PFSK-1 (cell line): Measurements from ENCODE around the gene LLPH.

Experiments
- POLR2AphosphoS5 ChIP-seq: IDR thresholded peaks from 2 replicates; pipeline ENCODE4 v1.6.1; 2012; ENCODE audit warnings: low read depth, mild to moderate bottlenecking, control low read depth, low read length, moderate library complexity
- SIN3A ChIP-seq: IDR thresholded peaks from 2 replicates; pipeline ENCODE4 v1.6.1; 2012; ENCODE audit warnings: mild to moderate bottlenecking, low read length, moderate library complexity, borderline replicate concordance; ENCODE audit not compliant: insufficient read depth
- TAF1 ChIP-seq: IDR thresholded peaks from 2 replicates; pipeline ENCODE4 v1.6.1; 2012; ENCODE audit warnings: low read length, control low read depth, borderline replicate concordance; ENCODE audit not compliant: insufficient read depth
- TF ChIP-seq, protein P1 (sequence below), 2 experiments: IDR thresholded peaks; 2 replicates each; pipeline versions ENCODE4 v1.6.1 to v1.8.0; 2011 to 2012; ENCODE audit warnings: low read depth in 2 of 2, low read length in 2 of 2, control low read depth in 1 of 2, inconsistent platforms in 1 of 2, mild to moderate bottlenecking in 1 of 2, moderate library complexity in 1 of 2; ENCODE audit not compliant: insufficient read depth in 1 of 2

DNA sequence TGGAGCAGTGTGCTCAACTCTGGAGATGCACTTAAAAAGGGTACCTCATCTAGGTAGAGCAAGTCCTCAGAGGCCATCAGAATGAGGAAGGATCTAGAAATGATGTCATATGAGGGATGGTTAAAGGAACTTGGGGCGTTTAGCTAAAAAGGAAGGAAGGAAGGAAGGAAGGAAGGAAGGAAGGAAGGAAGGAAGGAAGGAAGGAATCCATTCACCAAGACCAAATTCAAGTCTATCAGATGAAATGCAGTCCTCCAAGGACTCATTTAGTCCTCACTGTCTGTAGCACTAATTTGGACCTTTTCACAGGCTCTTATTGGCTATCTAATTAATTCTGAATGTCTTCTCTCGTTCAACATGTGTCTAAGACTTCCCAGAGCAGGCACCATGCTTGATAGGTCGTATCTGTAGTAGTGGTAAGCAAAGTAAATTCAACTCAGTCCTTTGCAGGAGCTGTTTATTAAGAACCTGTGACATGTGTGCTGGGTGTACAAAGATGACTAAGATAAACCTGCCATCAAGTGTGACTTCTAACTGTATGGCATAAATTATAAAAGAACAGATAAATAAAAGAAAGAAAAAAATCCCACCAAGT is 63.5 kb downstream of the LLPH start:
- TF ChIP-seq, protein P1, sequence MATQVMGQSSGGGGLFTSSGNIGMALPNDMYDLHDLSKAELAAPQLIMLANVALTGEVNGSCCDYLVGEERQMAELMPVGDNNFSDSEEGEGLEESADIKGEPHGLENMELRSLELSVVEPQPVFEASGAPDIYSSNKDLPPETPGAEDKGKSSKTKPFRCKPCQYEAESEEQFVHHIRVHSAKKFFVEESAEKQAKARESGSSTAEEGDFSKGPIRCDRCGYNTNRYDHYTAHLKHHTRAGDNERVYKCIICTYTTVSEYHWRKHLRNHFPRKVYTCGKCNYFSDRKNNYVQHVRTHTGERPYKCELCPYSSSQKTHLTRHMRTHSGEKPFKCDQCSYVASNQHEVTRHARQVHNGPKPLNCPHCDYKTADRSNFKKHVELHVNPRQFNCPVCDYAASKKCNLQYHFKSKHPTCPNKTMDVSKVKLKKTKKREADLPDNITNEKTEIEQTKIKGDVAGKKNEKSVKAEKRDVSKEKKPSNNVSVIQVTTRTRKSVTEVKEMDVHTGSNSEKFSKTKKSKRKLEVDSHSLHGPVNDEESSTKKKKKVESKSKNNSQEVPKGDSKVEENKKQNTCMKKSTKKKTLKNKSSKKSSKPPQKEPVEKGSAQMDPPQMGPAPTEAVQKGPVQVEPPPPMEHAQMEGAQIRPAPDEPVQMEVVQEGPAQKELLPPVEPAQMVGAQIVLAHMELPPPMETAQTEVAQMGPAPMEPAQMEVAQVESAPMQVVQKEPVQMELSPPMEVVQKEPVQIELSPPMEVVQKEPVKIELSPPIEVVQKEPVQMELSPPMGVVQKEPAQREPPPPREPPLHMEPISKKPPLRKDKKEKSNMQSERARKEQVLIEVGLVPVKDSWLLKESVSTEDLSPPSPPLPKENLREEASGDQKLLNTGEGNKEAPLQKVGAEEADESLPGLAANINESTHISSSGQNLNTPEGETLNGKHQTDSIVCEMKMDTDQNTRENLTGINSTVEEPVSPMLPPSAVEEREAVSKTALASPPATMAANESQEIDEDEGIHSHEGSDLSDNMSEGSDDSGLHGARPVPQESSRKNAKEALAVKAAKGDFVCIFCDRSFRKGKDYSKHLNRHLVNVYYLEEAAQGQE (IDR thresholded peaks at IDR 0.05; ENCODE audit: insufficient read depth in 1 of 2, low read depth in 2 of 2, low read length in 2 of 2) = no peak
- no peak for TF ChIP-seq POLR2AphosphoS5
- TF ChIP-seq SIN3A = no peak
- TF ChIP-seq TAF1 = no peak
